HG02943 (cell line): ENCODE measurements around the gene RXFP1.

Experiments used
- ATAC-seq: cut with Tn5 transposase; IDR thresholded peaks from one replicate; pipeline ENCODE4 v1.9.1; 2021; ENCODE audit warnings: mild to moderate bottlenecking, low read depth, moderate library complexity; ENCODE audit not compliant: unreplicated experiment

The RXFP1 gene

GRCh38 chr4:158521484-158522088 is at the start of gene RXFP1:
Gene RXFP1, plus strand, starts transcription at chr4:158521882. Its CDS starts 95 bp downstream, at chr4:158521977.
- no peak for ATAC-seq

- no peak for ATAC-seq
Measured at GRCh38 chr4:158481811-158482210, 39.9 kb upstream of the RXFP1 start.

DNA sequence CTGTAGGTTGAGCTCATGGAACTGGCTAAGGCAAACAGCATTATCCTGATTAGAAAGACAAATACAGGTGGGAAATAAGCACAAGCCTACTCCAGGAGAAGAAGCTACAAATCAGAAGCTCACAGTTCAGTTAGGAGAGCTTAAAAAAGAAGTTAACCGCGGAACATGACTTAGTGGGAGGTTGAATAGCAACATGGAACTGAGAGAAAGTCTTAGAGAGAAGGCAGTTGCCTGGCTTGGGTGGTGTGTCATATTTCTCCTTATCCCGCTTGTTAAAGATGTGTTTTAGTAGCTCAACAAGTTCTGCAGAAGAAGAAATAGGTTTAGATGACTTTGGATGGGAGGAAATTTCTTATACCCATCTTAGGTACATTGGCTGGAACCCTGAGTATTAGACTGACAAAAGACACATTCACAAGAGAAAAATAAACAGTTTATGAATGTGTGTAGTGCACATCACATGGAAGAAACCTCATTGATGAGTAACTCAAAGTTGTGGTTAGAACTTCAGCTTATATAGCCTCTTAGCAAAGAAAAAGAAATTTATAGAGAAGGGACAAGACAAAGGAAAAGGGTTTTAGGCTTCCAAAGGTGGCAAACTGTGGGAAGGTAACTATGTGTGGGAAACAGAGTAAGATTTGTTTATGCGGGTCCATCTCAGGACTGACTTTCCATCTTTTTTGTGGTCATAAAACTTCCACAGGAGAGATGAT is 37.4 kb upstream of the RXFP1 start:
- ATAC-seq: no peak

DNA sequence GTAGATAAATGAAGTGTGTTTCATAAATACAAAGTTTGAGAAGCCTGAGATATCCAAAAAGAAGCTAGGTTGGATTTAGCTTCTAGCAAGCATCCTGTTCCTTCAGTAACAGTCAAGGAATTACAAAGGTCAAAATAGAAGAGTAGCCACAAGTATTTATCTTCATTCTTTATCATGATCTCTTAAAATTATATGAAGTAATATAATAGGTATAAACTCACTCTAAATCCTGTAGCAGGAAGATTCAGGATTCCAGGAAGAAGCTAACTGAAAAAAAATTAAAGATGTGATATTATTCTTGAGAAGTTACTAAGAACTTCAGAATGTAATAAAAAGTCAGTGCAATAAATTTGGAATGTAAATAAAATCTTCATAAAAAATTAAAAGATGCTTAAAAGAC is 31.1 kb upstream of the RXFP1 start:
- no peak for ATAC-seq

GRCh38 chr4:158492391-158492790 is 29.3 kb upstream of the RXFP1 start:
- ATAC-seq: no peak

DNA sequence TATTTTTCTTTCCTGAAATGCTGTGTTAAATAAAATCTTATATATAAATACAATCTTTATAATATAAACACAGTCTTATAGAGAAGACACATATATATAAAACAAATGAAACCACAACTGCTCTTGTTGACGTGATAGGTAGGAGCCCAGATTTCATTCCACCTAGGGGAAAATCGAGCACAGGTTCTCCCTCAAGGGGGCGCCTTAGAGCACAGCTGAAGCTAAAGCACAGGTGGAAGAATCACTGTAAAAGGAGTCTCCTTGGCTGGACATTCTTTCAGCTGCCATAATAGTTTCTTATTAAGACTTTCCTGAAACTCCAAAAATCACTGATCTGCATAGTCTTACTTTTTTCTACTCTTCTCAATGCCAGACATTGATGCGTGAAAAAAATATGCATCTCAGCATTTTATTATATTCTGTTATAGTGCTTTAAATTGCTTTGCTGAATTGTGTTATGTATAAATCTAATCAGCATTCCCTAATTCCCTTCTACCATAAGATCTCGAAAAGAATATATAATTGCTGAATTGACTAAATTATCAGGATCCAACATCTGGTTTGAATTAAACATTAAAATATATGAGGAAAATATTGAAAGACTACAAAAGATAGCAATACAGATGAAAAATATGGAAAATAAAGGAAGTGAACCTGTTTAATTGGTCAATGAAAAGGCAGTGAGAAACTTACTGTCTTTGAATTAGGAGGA is 25.5 kb upstream of the RXFP1 start:
- ATAC-seq: no peak

GRCh38 chr4:158500054-158500453 is 21.6 kb upstream of the RXFP1 start:
- no peak for ATAC-seq

DNA sequence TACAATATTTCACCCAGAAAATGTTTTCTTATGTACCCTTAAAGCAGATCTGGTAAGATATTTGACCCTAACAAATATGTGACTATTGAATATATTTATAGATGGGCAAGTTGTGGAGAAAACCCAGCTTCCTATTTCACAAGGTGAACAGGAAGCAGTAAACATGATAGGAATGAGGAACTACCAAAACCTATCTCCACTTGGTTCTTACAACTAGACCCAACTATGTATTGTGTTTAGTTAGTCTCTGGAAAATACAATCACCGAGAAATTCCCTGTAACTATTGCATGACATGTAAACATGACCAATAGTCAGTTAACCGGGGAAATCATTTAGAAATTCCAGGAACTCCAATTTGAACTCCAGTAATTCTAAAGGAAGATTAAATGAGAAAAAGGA is 8.4 kb upstream of the RXFP1 start:
- ATAC-seq: no peak

GRCh38 chr4:158519226-158519625 is 2.5 kb upstream of the RXFP1 start:
- no peak for ATAC-seq

DNA sequence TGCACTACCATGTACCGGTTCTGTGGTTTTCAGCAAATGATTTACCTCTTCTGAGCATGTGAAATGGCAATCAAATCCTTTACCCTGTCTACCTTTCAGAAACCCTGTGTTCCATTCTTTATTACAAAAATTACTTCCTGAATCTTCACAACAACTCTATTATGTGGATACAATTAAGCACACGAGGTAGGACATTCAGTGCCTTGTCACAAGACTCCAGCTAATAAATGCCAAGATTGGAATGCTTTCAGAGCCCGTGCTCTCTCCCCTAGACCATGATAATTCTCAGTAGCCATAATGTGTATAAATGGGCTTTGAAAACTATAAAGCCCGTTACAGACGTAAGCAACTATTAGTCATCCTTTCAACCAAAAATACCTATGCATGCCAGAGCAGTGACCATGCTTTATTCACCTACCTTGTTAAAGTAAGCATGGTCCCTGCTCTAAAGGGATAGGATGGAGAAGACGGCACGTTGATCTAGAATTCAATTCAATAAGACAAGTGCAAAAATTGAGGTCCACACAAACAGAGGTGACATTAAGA is 2.4 kb downstream of the RXFP1 start:
- ATAC-seq: no peak

GRCh38 chr4:158527516-158527915 is 5.8 kb downstream of the RXFP1 start:
- no peak for ATAC-seq

DNA sequence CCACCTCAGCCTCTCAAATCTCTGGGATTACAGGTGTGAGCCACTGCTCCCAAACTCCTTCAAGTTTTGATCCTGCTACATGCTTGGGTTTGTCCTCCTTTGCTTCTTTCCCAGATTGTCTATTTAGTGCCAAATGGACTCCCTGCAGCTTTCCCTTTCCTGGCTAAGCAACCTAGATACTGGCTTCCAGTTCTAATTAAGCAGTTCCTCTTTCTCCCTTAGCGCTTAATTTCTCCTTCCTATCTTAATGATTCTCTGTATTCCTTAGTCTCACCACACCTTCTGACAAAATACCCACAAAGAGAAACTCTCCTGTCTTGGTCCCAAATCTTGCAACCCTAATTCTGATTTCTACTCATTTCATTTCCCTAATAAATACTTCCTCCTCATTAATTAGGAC is 7.8 kb downstream of the RXFP1 start:
- ATAC-seq: no peak

GRCh38 chr4:158530381-158530780 is 8.7 kb downstream of the RXFP1 start:
- ATAC-seq: no peak

DNA sequence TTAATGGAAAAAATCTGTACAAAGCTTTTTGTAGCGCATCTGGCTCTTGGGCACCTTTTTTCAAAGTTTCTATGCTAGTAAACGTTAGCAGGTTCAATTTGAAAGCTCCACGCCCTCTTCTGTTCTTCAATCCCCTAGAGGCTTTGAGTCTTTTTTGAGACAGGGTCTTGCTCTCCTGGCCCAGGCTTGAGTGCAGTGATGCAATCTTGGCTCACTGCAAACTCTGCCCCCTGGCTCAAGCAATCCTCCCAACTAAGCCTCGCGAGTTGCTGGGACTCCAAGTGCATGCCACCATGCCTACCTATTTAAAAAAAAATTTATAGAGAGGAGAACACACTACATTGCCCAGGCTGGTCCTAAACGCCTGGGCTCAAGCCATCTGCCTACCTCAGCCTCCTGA is 9.2 kb downstream of the RXFP1 start:
- ATAC-seq: no peak

GRCh38 chr4:158532556-158533231 is 11.0 kb downstream of the RXFP1 start:
- no peak for ATAC-seq

GRCh38 chr4:158534727-158535126 is 13.0 kb downstream of the RXFP1 start:
- no peak for ATAC-seq

- no peak for ATAC-seq
Measured at GRCh38 chr4:158535130-158535614, 13.5 kb downstream of the RXFP1 start.

GRCh38 chr4:158536833-158537232 is 15.2 kb downstream of the RXFP1 start:
- ATAC-seq: no peak

DNA sequence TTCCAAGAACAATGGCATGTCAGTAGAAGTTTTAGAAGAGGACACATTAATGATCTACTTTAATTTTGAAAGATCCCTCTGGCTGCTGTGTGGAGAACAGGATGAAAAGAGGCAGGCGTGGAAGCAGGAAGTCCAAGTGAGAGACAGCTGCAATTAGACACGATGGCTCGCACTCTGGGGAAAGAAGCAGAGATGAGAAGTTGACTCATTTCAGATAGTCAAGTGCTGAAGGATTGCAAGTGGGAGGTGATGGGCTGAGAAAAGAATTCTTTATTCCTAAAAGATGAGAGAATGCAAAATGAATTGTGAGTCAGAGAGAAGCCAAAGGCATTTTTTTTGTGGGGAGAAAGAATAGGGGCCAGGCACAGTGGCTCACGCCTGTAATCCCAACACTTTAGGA is 16.5 kb downstream of the RXFP1 start:
- no peak for ATAC-seq

GRCh38 chr4:158538911-158539310 is 17.2 kb downstream of the RXFP1 start:
- ATAC-seq: no peak
